Natural killer cell (primary cell): ENCODE data around the gene ZNF678. TPM values are rescaled to one million over a fixed set of nuclear protein-coding genes. Genes with fewer than 3 reads are reported as not detected.
A peak's percentile ranks its signal among the peaks of the same experiment; 100 is the strongest.

Experiments used
- ATAC-seq, 3 donors: fragments of 150-1000 bp in 2 of 3; fragments of 200-7000 bp in 1 of 3; cut with Tn5 transposase; 1 replicate in 1 of 3; 2 replicates in 2 of 3; pipeline ENCODE4 v1.10.0; 2021; ENCODE audit warnings: mild to moderate bottlenecking in 2 of 3, moderate library complexity in 2 of 3
- DNase-seq, 2 donors: peaks; one replicate each; pipeline versions ENCODE4 v3.0.0 to v3.0.0-alpha.2; 2013 to 2021; ENCODE audit warnings: mixed read lengths in 1 of 2
- H3K27ac ChIP-seq: one replicate; pipeline ENCODE4 v1.5.1; 2013; ENCODE audit warnings: mild to moderate bottlenecking, low read length
- H3K27me3 ChIP-seq: one replicate; pipeline ENCODE4 v1.6.1; 2013; ENCODE audit warnings: low read length; ENCODE audit not compliant: control insufficient read depth, insufficient read depth
- H3K36me3 ChIP-seq: one replicate; pipeline ENCODE4 v1.6.1; 2013; ENCODE audit warnings: low read length; ENCODE audit not compliant: control insufficient read depth, insufficient read depth
- H3K4me1 ChIP-seq: one replicate; pipeline ENCODE4 v1.6.1; 2013; ENCODE audit warnings: low read length; ENCODE audit not compliant: control insufficient read depth, insufficient read depth
- H3K4me3 ChIP-seq: one replicate; pipeline ENCODE4 v1.5.1; 2013; ENCODE audit warnings: low read length
- H3K9me3 ChIP-seq: one replicate; pipeline ENCODE4 v1.6.1; 2013; ENCODE audit warnings: low read length; ENCODE audit not compliant: control insufficient read depth, insufficient read depth
- H3K27ac Mint-ChIP-seq, 2 donors: one replicate each; pipeline ENCODE4 v1.8.0; 2022; ENCODE audit warnings: mild to moderate bottlenecking in 2 of 2, mixed read lengths in 2 of 2, moderate library complexity in 1 of 2
- H3K27me3 Mint-ChIP-seq, 2 donors: one replicate each; pipeline ENCODE4 v1.8.0; 2022; ENCODE audit warnings: low read depth in 2 of 2, mixed read lengths in 2 of 2
- H3K36me3 Mint-ChIP-seq: one replicate; pipeline ENCODE4 v1.8.0; 2022; ENCODE audit warnings: mixed read lengths
- H3K4me1 Mint-ChIP-seq, 2 donors: one replicate each; pipeline ENCODE4 v1.8.0; 2022; ENCODE audit warnings: mixed read lengths in 2 of 2
- H3K4me3 Mint-ChIP-seq: one replicate; pipeline ENCODE4 v1.8.0; 2022; ENCODE audit warnings: mild to moderate bottlenecking, moderate library complexity, mixed read lengths
- H3K9me3 Mint-ChIP-seq, 2 donors: one replicate each; pipeline ENCODE4 v1.8.0; 2022; ENCODE audit warnings: mixed read lengths in 2 of 2
- whole genome bisulfite sequencing: methylation state at CpG from one replicate; pipeline ENCODE4 v1.1.7; 2013; ENCODE audit warnings: missing lambda C conversion rate; ENCODE audit not compliant: insufficient coverage; 5-methylcytosine and 5-hydroxymethylcytosine counted together
- intact Hi-C: fragments of 100-400 bp; cut with micrococcal nuclease; formaldehyde crosslinking; loops from one replicate; pipeline ENCODE4 v1.14.2; 2022
- total RNA-seq, 4 donors: library from RNA; stranded (reverse); fragments of 120-200 nt in 1 of 4; gene quantifications; one replicate each; pipeline versions ENCODE4 v1.2.3 to v1.2.4, GENCODE V29; 2013 to 2022
- TF ChIP-seq, protein P1 (sequence below): fragments of 200-600 bp; IDR thresholded peaks from one replicate; pipeline ENCODE4 v1.8.0; 2022; ENCODE audit warnings: antibody characterized with exemption

ZNF678 gene
- total RNA-seq, 3 donors from 2014 or later (not counting 1 experiment from before 2014, with no cell fraction given), result 9.7 to 14.0 (median 10.7) TPM

DNA sequence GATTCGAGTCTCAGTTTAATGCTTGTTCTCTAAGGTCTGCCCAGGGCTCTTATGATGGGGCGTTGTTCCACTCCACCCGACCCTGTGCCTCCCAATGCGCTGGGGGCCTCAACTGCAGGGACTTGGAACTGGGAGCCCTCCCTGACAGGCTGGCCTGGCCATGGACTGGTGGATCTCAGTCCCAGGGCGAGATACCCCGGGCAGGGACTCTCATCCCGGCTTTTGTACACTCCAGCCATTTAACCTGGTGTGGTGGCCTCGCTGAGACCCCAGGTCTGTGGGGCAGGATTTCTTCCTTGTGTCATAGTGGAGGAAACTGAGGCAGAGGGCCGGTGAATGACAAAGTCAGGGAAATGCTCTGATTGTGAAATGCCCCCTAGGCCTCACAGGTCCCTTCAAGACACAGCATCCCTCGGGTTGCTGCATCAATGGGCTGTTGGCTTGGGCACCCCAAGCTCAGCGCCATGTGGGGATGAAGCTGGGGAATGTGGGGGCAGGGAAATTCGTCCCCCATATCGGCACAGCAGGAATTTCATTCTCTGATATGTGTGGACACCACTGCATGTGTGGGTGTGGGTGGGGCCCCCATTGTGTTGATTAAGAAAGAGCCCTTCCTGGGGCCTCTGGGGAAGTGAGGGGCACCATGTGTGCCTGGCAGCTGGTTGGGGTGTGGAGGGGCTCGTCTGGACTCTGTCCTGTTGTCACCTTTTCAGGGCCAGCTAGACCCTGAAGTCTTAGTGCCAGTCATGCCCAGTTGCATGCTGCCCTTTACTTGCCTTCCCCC lies 19.9 kb upstream of the ZNF678 start:
- DNase-seq, result no peak
- no peaks in the 10 kb centered on the region for H3K36me3 Mint-ChIP-seq
- H3K27ac Mint-ChIP-seq, result peak overlapping the region; percentile 53 to 75
- Histone ChIP-seq H3K9me3 (no peaks in the 10 kb centered on the region), H3K4me3 (no peak overlapping the region), H3K27ac (no peak overlapping the region), H3K36me3 (no peaks in the 10 kb centered on the region), H3K27me3 (no peaks in the 10 kb centered on the region), H3K4me1 (peaks cover 16% of the 10 kb centered on the region)
- WGBS, result 92% methylated on average over 12 of the region's 14 CpGs
- no peaks in the 10 kb centered on the region for H3K9me3 Mint-ChIP-seq
- no peak for ATAC-seq
- H3K27me3 Mint-ChIP-seq, result peaks cover 0 to 3% of the 10 kb centered on the region in 2 donors
- H3K4me3 Mint-ChIP-seq, result peak overlapping the region; percentile 72
- intact Hi-C loops, result no loop called here
- TF ChIP-seq, protein P1, sequence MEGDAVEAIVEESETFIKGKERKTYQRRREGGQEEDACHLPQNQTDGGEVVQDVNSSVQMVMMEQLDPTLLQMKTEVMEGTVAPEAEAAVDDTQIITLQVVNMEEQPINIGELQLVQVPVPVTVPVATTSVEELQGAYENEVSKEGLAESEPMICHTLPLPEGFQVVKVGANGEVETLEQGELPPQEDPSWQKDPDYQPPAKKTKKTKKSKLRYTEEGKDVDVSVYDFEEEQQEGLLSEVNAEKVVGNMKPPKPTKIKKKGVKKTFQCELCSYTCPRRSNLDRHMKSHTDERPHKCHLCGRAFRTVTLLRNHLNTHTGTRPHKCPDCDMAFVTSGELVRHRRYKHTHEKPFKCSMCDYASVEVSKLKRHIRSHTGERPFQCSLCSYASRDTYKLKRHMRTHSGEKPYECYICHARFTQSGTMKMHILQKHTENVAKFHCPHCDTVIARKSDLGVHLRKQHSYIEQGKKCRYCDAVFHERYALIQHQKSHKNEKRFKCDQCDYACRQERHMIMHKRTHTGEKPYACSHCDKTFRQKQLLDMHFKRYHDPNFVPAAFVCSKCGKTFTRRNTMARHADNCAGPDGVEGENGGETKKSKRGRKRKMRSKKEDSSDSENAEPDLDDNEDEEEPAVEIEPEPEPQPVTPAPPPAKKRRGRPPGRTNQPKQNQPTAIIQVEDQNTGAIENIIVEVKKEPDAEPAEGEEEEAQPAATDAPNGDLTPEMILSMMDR, result no peak
- peaks cover 0 to 14% of the 10 kb centered on the region in 2 donors for H3K4me1 Mint-ChIP-seq

GRCh38 chr1:227544067-227545050 lies 19.0 kb upstream of the ZNF678 start:
- no peaks in the 10 kb centered on the region for H3K36me3 ChIP-seq
- no peaks in the 10 kb centered on the region for H3K27me3 ChIP-seq
- Mint-ChIP-seq H3K4me3 (no peak overlapping the region), H3K36me3 (no peaks in the 10 kb centered on the region), H3K4me1 (peaks cover 0 to 14% of the 10 kb centered on the region in 2 donors), H3K27me3 (peaks cover 0 to 5% of the 10 kb centered on the region in 2 donors), H3K27ac (no peak overlapping the region), H3K9me3 (no peaks in the 10 kb centered on the region)
- H3K27ac ChIP-seq, result no peak overlapping the region
- no peak for ATAC-seq
- no peak overlapping the region for H3K4me3 ChIP-seq
- H3K9me3 ChIP-seq, result no peaks in the 10 kb centered on the region
- DNase-seq, result no peak
- intact Hi-C loops, result no loop called here
- 94% methylated on average over 8 of the region's 9 CpGs for WGBS
- TF ChIP-seq, protein P1, result no peak
- peaks cover 16% of the 10 kb centered on the region for H3K4me1 ChIP-seq

DNA sequence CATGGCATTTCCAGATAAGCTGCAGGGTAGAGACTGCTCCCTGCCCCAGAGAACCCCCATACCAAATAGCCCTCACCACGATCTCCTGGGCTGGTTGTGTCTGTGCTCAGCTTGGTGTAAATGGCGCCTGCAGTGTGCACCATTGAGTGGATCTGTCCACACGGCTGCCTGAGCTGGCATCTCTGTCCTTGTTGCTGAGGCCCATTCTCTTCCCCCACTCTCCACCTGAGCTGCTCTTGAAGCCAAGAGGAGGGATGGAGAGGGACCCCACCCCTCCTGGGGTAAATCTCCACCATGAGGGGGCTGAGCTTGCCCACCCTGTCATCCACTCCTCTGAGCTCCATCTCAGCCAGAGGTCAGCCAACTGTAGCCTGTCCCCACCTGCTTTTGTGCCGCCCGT lies 18.0 kb upstream of the ZNF678 start:
- Histone ChIP-seq H3K4me3 (no peak overlapping the region), H3K36me3 (no peaks in the 10 kb centered on the region), H3K9me3 (no peaks in the 10 kb centered on the region), H3K4me1 (peaks cover 16% of the 10 kb centered on the region), H3K27ac (no peak overlapping the region), H3K27me3 (no peaks in the 10 kb centered on the region)
- no peaks in the 10 kb centered on the region for H3K9me3 Mint-ChIP-seq
- H3K4me3 Mint-ChIP-seq, result no peak overlapping the region
- 84% methylated on average over 3 of the region's 5 CpGs for WGBS
- H3K27me3 Mint-ChIP-seq, result peaks cover 0 to 7% of the 10 kb centered on the region in 2 donors
- ATAC-seq (no peak), DNase-seq (no peak)
- intact Hi-C loops, result no loop called here
- H3K27ac Mint-ChIP-seq, result no peak overlapping the region
- TF ChIP-seq, protein P1, result no peak
- H3K36me3 Mint-ChIP-seq, result no peaks in the 10 kb centered on the region
- peaks cover 0 to 14% of the 10 kb centered on the region in 2 donors for H3K4me1 Mint-ChIP-seq
